SH-SY5Y (cell line): ENCODE measurements around the gene ELOVL6.

ENCODE experiments used
- GATA2 ChIP-seq: IDR thresholded peaks from 2 replicates; pipeline ENCODE4 v1.6.1; 2011; ENCODE audit warnings: mild to moderate bottlenecking, low read depth, low read length
- GATA3 ChIP-seq: IDR thresholded peaks from 2 replicates; pipeline ENCODE4 v1.6.1; 2011; ENCODE audit warnings: low read depth, mild to moderate bottlenecking, low read length, moderate library complexity

Gene ELOVL6

DNA sequence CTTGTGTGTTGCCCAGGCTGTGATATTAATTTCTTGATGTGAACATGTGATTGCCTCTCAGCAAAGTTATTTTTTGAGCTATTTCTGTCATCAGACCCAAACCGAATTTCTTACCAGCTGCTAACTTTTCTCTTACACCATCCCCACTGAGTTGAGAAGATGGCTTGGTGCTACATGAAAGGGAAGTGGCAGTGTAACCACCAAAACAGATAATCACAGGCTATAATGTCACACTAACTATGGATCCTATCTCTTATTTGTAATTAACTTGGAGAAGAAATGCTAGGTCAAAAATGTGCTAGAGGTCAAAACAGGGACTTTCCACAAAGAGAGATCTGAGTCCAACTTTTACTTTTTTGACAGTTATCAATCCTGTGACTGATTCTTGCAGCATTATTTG, 43.8 kb downstream of the ELOVL6 start:
- no peak for TF ChIP-seq GATA2
- TF ChIP-seq GATA3, result no peak

DNA sequence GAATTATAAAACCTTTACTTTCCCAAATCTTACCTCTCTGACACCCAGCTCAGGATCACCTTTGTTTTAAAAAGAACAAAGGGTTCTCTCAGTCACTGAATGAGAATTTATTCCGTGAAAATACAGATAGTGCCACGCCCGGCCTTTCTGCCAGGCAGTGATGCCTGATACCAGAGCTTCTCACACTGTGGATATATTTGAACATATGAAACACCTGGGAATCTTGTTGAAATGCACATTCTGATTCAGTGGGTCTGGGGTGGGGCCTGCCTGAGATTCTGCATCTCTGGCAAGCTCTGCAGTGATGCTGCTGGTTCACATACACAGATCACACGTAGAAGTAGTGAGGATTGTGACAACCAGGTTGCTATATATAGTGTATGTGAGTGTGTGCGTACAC, 46.0 kb downstream of the ELOVL6 start:
- TF ChIP-seq GATA3 (no peak), GATA2 (no peak)

DNA sequence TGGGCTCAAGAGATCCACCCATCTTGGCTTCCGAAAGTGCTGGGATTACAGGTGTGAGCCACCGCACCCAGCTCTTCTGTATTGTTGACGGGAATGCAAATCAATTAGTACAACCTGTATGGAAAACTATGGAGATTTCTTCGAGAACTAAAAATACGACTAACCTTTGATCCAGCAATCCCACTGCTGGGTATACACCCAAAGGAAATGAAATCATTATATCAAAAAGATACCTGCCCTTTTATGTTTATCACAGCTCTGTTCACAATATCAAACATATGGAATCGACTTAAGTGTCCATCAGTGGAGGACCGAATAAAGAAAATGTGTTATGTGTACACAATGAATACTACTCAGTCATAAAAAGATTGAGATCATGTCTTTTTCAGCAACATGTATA, 49.3 kb downstream of the ELOVL6 start:
- TF ChIP-seq GATA2 (no peak), GATA3 (no peak)

DNA sequence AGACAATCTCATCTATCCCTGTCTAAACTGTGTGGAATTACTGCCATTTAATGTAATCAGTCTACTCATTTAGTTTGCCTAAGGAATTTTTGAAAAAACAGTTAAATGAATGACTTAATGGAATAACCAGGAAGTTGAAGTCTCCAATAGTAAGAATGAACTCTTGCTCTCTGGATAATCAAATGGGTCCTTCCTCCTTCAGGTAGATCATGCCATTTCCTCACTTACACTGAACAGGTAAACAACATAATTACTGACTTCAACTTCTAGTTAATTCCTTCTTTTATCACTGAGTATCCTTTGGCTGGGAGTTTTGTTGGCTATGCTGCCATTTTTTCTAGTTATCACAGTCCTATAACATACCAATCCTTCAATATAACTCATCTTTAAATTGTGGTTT, 56.0 kb downstream of the ELOVL6 start:
- no peak for TF ChIP-seq GATA2
- no peak for TF ChIP-seq GATA3

DNA sequence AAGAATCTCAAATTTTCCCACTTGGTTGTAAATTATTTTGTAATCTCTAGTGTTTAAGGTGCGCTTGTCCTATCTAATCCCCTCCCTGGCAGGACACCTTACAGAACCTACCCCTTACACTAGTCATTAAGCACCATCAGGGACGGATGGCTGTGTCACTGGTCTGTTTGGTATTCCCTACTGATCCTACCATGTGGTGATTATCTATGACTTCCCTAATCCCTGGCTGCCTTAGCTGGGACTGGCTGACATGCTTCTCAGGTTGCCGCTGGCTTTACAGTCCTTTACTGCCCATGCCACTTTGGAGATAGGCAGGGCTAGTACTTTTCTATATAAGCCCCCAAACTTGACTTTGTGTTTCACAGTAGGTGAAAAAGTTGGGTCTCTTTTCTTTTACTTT, 58.6 kb downstream of the ELOVL6 start:
- TF ChIP-seq GATA2 (no peak), GATA3 (no peak)

DNA sequence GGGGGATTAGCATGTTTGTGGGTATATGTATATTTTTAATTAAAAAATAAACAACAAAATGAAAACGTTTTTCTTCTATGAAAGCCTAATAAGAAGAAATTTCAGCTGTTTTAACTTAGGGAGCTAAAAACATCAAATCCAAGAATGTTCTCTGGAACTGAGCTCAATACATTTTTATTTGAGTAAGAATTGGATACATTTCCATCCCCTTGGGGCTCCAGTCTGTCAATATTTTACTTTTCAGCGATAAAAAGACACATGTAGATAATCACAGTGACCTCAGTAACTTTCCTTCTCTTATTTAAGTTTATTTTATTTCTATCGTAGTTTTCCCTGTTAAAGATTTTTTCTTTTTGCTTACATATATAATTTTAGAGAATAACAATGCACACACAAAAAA, 59.3 kb downstream of the ELOVL6 start:
- no peak for TF ChIP-seq GATA3
- TF ChIP-seq GATA2, result no peak

DNA sequence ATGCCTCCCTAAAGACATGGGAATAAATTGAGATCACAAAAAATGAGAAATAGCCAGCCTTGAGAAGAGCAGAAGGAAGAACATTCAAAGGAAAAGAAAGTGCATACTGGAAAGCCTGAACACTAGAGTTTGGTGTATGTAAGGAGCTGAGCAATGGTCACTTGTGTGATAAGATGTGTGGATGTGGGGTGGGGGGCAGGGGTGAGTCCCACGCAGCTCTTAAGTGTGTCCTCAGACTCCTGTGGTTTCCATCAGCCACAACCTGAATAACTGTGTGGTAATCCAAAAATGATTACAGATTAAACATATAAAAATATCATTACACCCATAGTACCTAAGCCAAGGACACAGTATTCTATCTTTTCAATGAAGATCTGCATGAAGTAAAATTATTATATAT, 59.9 kb downstream of the ELOVL6 start:
- no peak for TF ChIP-seq GATA3

DNA sequence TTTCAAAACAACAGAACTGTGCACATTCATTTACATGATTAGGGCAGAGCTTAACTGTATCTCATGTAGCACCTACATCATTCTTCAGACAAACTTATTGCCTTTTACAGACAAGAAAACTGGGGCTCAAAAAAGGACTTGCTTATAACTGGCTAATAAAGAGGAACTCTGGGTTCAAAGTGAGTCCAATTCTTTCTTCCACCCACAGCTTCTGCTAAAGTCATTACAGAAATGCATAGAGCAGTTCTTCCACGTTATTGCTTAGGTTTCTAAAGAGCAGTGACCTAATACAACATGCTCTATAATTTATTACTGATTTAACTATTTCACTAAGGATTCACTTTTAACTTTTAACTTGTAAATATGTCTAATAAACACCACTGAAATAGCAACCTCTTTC, 60.6 kb downstream of the ELOVL6 start:
- TF ChIP-seq GATA2, result no peak
- TF ChIP-seq GATA3, result no peak

DNA sequence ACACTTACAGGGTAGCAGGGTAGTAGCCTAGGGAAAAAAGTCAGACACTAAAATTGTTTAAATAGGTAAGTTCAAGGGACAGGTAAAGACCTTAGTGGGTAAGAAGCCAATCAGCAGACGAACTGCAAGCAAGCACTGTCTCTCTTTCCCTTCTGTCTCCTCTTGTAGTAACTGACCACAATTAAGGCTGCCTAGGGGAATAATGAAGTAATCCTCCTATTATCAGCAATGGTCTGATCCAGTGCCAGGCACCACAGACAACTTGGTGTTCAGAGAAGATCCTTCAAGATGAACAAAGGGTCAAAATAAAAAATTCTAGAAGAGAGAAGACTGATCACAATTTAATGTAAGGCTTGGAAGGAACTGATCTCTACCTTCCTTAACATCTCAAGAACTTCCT, 62.9 kb downstream of the ELOVL6 start:
- TF ChIP-seq GATA3 (no peak), GATA2 (no peak)

DNA sequence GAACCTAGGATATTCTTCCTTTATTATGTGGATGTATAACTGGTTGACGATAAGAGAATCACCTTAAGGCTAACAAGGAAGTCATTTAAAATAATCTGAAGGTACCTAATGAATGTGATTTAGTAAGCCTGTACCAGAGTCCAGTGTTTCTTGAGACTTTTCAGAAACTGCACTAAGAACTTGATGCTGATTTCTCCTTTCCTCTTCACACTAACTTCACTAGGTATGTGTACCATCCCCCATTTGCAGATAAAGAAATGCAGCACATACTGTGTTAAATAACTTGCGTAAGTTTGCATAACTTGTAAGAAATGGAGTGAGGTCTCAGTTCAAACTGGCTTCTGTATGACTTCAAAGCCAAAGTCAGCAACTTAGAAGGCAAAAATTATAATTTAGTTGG, 63.3 kb downstream of the ELOVL6 start:
- TF ChIP-seq GATA3 (no peak), GATA2 (no peak)

DNA sequence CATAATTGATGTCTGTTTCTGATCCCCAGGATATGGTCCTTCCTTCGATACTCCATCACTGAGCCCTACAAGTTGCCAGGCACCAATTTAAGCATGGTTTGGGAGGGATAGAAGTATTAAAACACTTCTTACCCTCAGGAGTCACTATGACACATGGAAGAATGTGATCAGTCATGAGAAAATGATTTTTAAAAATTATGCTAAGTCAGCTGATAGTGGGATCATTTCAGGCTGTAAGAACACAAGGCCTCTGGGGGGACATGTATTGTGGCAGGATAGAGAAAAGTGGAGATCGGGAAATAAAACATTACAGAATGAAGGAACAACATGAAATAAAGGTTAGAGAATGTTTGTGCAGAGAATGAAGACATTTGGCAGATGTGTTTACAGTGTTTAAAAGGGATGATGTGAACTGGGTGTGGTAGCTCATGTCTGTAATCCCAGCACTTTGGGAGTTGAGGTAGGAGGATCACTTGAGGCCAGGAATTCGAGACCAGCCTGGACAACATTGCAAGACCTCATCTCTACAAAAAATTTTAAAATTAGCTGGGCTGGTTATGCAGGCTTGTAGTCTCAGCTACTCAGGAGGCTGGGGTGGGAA, 64.0 kb downstream of the ELOVL6 start:
- TF ChIP-seq GATA2 (no peak), GATA3 (no peak)

DNA sequence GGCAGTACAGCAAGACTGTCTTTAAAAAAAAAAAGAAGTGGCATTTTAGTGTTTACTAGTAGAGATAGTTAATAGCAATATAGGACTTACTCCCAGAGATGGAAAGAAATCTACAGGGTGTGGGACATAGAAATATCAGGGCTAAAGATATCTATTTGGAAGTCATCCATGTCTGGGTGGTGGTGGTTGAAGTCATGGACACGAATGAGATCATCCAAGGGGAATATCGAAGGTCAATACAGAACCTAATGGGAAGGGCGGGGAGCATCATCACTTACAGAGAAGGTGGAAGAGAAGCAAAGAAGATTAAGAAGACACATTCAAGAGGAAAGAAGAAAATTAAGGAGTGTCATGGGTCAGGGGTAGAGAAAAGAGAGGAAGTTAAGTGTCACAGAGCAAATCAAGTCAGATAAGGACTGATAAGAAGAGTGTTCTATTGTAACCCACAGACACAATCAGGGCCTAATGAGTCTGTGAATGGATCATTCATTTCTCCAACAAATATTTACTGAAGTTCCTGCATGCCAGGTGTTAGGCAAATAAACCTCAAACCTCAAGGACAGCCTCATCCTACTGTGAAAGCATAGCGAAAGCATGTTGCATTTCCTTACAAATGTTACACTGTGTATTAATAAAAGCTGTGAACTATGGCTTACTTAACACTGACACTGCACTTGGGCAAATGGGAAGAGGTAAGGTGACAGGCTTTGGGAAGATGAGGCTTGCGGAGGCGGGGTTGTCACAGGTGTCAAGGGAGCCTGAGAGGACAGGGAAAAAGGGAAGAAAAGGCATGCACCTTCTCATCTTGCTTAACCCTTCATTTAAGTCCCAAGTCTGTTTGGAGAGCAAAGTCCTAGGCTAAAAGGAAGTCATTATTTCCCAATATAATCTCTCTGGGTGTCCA, 65.3 kb downstream of the ELOVL6 start:
- TF ChIP-seq GATA2, result no peak

DNA sequence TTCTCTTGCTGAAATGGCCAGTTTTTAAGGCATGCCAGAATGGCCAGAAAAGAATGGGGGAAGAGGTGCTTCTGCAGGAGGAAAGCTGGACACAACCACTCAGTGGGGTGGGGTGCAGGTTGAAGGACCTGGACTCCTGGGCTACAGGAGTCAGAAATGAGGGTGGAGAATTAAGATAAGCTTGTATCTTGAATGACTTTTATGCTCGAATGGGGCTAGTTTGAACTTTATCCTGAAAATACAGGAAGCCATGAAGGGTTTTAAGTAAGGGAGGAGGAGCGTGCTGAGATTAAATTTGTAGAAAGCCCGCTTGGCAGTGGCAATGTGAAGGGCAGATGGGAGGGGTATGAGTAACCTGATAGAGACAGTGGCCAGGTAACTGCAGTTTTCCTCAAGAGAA, 66.5 kb downstream of the ELOVL6 start:
- TF ChIP-seq GATA2 (no peak), GATA3 (no peak)

DNA sequence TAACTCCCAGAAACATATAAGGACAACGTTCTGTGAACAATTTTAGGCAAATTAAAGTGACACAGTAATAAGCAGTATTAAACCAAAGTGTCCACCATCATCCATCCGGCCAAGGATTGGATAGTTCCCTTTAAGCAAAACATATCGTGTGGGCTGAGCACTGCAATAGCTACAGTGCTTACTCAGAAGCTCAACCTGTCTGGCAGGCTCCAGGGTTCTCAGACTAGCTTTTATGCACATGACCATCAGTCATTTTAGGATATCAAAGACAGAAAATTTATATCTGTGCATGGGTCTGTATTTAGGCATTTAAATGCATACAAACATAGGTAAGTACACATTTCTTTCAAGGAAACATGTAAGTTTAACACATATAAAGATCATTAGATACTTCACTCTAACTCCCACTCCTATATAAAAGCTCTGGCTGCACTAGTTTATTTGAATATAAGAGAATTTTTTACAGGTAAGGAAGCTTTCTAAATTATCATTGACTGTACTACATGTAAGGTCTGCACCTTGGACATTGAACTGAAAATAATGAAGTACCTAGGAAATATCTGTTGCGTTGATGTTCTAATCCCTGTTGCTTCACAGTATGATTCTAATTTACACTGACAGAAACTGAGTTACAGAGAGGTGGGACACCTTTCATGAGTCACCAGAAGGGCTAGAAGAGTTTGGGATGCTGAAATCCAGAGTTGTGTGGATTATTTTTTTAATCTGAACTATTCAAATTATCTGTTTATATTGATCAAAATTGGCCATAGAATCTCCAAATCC, 67.6 kb downstream of the ELOVL6 start:
- TF ChIP-seq GATA3, result no peak
- no peak for TF ChIP-seq GATA2

DNA sequence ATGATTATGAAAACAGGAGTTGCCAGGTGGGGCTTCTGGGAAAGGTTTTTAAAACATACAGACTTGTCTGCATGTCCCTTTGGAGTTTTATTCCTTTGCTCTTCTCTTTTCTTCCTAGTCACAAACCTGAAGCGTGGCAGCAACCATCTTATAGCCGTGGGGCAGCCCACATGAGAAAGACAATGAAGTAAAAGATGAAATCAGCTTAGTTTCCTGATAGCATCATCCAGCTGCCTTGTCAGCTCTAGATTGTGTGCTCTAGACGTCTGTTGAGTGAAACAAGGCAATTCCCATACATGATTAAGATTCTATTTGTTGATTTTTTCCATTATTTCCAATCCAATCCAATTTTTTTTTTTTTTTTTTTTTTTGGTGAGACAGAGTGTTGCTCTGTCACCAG, 68.9 kb downstream of the ELOVL6 start:
- TF ChIP-seq GATA3 (peak; percentile 48; the same call in 1 of the 2 replicates), GATA2 (peak; percentile 74)

DNA sequence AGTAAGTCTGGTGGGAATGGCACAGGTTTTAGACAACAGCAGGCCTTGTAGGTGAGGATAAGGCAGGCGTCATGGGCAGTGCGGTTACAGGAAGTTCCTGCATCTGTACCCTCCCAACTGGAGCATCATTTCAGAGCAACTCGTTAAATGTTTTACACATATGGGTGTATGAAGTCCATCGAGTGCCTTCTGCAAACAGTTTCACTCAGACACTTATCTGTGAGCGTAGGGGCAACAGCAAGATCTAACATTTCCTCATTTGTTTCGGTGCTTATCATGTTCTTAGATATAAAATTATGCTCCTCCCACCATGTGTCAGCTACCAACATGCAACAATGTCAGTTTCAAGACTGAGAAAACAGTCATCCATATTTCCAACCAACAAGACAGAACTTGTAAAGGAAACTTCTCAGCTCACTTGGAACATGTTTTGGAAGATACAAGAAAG, 69.9 kb downstream of the ELOVL6 start:
- TF ChIP-seq GATA2 (no peak), GATA3 (no peak)
